ENCODE measurements around the gene MRO.
"Not testable (repeated sequence)": the region's sequence is repeated elsewhere in the genome, so short reads cannot be mapped to it uniquely, and the experiment has no call there.

MRO gene

GRCh38 chr18:50819728-50820378 is at the start of gene MRO:
Gene MRO (minus strand): TSS chr18:50820016. CDS start chr18:50809400, 10,616 bp downstream.
- peak; percentile 69 for DNase-seq

DNA sequence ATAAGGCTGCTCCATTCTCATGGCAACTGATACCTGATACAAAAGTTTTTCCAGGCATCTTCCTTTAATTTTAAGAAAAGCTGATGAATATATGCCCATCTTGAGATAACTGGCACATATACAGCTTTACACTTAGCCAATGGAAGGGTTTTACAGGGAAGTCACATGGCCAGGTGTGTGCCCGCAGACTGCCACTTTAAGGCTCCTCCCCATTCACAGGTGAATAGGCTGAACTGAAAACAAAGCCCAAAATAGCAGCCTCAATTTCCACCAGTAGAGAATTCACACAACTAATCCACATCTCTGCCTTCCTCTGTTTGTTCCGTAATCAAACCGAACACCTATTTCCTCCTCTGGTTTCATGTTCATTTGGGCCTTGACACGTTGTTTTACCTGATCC is 49.3 kb upstream of the MRO start:
- no peak for DNase-seq

GRCh38 chr18:50866765-50867164 is 46.9 kb upstream of the MRO start:
- no peak for DNase-seq

- no peak for DNase-seq
Observed at GRCh38 chr18:50863840-50864375, 44.1 kb upstream of the MRO start.

GRCh38 chr18:50862401-50862800 is 42.6 kb upstream of the MRO start:
- DNase-seq = no peak

DNA sequence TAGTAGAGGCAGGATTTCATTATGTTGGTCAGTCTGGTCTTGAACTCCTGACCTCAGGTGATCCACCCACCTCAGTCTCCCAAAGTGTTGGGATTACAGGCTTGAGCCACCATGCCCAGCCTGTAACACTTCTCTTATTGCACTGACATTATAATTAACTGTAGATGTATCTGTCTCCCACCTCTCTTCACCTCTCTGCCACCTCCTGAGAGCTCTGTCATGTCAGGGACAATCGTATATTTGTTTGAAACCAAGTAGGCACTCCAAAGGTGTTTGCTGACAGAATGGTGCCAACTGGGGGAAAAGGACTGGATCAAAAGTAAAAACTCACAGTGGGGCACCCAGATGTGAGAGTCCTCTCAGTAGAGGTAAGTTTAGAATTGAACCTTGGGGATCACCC is 41.8 kb upstream of the MRO start:
- DNase-seq = no peak

DNA sequence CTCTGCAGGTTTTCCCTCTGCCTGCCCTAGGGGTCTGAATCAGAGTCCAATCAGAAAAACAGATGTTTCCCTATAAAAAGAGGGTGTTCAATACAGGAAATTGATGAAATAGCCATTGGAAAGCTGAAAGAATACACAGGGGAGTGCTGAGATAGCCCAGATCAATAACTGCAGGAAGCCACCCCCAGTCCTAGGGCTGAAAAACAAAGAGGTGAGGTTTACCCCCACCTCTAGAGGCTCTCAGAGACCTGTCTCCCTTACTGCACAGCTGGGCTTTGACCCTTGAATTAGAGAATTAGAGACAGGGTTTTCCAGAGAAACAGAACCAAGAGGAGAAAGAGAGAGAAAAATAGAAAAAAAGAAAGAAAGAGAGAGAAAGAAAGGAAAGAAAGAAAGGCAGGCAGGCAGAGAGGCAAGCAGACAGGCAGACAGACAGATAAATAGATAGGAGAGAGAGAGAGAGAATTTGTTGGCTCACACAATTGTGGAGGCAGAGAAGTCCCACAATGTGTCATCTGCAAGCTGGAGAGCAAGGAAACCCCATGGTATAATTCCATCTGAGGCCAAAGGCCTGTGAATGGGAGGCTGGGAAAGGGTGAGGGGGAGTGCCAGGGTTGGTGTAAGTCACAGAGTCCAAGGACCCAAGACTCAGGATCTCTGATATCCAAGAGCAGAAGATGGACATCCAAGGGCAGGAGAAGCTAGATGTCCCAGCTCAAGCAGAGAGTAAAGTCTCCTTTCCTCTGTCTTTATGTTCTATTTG is 40.2 kb upstream of the MRO start:
- no peak for DNase-seq

GRCh38 chr18:50857694-50858093 is 37.9 kb upstream of the MRO start:
- DNase-seq = no peak

- not testable (repeated sequence) for DNase-seq
Observed at GRCh38 chr18:50857166-50857565, 37.4 kb upstream of the MRO start.

- DNase-seq = no peak
Observed at GRCh38 chr18:50855976-50856757, 36.4 kb upstream of the MRO start.

GRCh38 chr18:50853863-50854271 is 34.1 kb upstream of the MRO start:
- DNase-seq = no peak

DNA sequence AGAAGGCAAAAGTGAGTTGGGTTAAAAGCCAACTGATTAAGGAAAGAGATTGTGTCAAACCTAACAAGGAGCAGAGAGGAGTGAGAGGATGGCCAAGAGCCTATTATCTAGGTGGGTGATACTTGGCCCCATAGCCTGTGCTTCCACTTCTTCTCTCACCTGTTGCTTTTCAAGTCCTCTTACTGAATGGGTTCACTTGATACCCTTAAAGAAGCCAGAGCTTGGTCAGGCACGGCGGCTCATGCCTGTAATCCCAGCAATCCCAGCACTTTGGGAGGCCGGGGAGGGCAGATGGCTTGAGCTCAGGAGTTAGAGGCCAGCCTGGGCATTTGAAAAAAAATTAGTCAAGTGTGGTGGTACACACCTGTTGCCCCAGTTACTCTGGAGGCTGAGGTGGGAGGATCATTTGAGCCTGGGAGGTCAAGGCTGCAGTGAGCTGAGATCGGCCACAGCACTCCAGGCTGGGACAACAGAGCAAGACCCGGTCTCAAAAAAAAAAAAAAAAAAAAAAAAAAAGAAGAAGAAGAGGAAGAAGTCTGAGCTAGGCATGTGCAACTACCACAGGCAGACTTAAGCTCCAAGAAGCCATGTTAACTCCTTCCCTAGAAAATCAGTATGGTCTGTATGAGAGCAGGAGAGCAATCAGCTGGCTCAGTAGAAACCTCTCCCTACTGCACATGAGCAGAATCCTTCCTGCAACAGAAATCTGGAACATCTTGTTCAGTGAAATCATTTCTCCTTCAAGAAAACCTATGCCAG is 30.7 kb upstream of the MRO start:
- DNase-seq = no peak

- peak; percentile 53 for DNase-seq
Observed at GRCh38 chr18:50849419-50849821, 29.6 kb upstream of the MRO start.

GRCh38 chr18:50848991-50849390 is 29.2 kb upstream of the MRO start:
- no peak for DNase-seq

DNA sequence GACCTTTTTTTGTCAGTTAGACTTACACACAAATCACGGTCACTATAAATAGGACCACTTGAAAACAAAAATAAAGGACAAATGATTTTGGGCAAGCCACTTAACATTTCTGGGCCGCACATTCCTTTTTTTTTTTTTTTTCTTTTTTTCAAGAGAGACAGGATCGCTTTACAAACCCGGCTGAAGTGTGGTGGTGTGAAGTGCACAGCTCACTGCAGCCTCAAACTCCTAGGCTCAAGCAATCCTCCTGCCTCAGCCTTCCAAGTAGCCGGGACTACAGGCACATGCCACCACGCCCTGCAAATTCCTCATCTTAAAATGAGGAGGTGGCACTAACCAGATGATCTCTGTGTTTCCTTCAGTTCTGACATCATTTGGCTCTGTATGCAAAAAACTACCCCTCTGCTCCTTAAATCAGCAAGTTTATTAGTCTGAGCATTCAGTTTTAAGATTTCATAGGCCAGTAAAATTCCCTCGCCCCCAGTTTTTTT is 28.3 kb upstream of the MRO start:
- no peak for DNase-seq

GRCh38 chr18:50847192-50847591 is 27.4 kb upstream of the MRO start:
- no peak for DNase-seq

DNA sequence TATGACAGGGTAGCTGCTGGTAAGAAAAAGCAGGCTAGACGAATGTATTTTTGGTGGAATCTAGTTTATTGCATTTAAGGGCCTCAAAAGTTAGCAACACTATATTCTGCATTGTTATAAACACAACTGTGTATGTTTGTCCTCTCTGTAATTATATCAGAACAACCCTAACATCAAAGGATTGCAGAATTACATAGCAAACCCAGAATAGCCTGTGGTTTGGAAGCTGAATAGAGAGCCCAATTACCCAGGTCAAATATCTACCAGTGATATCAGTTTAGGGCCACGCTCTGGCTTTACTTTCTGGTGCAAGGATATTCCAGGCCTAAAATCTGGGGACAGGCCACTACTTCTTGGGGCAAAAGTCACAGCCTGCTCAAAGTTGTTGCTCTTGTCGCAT is 25.1 kb upstream of the MRO start:
- no peak for DNase-seq

- no peak for DNase-seq
Observed at GRCh38 chr18:50844554-50844953, 24.7 kb upstream of the MRO start.

- no peak for DNase-seq
Observed at GRCh38 chr18:50842846-50843245, 23.0 kb upstream of the MRO start.

DNA sequence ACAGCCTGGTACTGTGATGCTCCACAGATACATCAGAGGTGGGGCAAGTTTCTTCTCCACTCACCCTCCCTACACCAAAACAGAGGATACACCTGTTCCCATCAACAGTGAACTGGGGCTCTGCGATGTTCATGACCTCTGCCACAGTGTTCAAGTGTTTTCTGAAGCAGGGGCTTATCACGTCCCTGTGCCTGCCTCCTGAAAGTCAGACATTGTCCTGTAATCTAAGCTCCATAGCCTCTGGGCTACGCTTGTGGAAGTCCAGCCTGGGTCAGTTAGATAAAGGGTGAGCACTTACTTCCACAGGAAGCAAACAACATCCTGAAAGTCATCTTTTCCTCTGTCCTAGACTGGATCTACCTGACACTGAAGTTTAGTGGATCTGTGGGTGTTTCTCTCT is 20.2 kb upstream of the MRO start:
- no peak for DNase-seq

DNA sequence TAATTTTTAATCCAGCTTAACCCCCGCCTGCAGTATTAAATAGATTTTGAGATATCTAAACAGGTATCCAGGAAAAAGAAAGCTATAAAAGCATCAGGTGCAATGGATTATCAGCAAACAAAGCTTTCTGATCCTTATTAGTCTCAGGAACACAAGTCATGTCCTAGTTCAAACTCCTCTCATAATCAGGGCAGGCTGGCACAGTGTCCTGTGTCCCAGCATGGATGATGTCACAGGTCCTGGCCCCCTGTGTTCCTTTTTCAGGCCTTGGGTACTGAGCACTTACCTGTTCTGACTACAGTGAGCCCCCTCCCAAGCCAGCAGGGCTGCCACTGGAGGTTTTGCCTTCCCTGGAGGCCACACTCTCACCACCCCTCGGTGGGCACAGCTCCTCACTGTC is 19.5 kb upstream of the MRO start:
- no peak for DNase-seq

- peak; percentile 84 for DNase-seq
Observed at GRCh38 chr18:50836521-50836957, 16.7 kb upstream of the MRO start.

DNA sequence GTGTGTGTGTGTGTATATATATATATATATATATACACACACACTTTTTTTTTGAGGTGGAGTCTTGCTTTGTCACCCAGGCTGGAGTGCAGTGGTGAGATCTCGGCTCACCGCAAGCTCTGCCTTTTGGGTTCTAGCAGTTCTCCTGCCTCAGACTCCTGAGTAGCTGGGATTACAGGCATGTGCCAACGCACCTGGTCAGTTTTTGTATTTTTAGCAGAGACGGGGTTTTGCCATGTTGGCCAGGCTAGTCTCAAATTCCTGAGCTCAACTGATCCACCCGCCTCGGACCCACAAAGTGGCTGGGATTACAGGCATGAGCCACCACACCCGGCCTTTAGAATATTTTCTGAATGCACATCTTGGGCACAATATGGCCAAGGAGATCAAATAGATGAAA is 13.7 kb upstream of the MRO start:
- DNase-seq = not testable (repeated sequence)

All from fibroblast of upper back skin (primary cell).